22Rv1 (cell line): Measurements from ENCODE around the gene ASTN2.

Experiments
- CTCF ChIP-seq: fragments of 450-650 bp; IDR thresholded peaks from 2 replicates; pipeline ENCODE4 v1.5.1; 2017; ENCODE audit warnings: mild to moderate bottlenecking
- ZFX ChIP-seq: fragments of 450-650 bp; IDR thresholded peaks from 2 replicates; pipeline ENCODE4 v1.6.1; 2017; ENCODE audit warnings: antibody characterized with exemption, borderline replicate concordance

- TF ChIP-seq CTCF (no peak), ZFX (no peak)
Observed at GRCh38 chr9:117365438-117365837, 49.4 kb downstream of the ASTN2 start.
